HCT116 (cell line): ENCODE results near the gene LIPA. TPM values are rescaled to one million over a fixed set of nuclear protein-coding genes. Genes with fewer than 3 reads are reported as not detected.

ENCODE experiments used
- ATAC-seq: fragments of 200-7000 bp; cut with Tn5 transposase; 2 replicates; pipeline ENCODE4 v1.9.1; 2020; ENCODE audit warnings: mild to moderate bottlenecking, moderate library complexity
- BruUV-seq: library from RNA; stranded (reverse); fragments of 400-500 nt; replicated peaks from 2 replicates; lab custom pipeline; 2021; lab: Mats Ljungman, UMichigan
- CTCF ChIA-PET: fragments of 300-600 bp; sonication (Branson Sonifier 250); formaldehyde crosslinking; loops from one replicate; lab custom pipeline; 2021; ENCODE audit warnings: antibody characterized with exemption; lab: Charles Lee
- POLR2A ChIA-PET: fragments of 300-600, 350-600 bp; sonication (Branson Sonifier 250); formaldehyde crosslinking; loops from one replicate; lab custom pipeline; 2021; ENCODE audit warnings: antibody characterized with exemption; lab: Charles Lee
- RAD21 ChIA-PET, 2 experiments: fragments of 300-600 bp; sonication (Branson Sonifier 250); formaldehyde crosslinking; loops; one replicate each; lab custom pipeline; 2023; ENCODE audit warnings: low total read pairs in 2 of 2; ENCODE audit not compliant: uncharacterized antibody in 2 of 2, unreplicated experiment in 2 of 2, low non-redundant PET in 1 of 2; lab: Charles Lee
- DNase-seq: peaks from one replicate; pipeline ENCODE4 v3.0.0-alpha.2; 2010; ENCODE audit warnings: low read depth, low spot score
- H2AFZ ChIP-seq: fragments of 200-600 bp; shearing (Covaris generic), sonication (generic); 2 replicates; pipeline ENCODE4 v1.6.1; 2017; ENCODE audit warnings: low read depth, mixed run types, mixed read lengths, antibody characterized with exemption, low read length; ENCODE audit not compliant: poor library complexity, severe bottlenecking
- H3K27ac ChIP-seq: 2 replicates; pipeline ENCODE4 v1.5.1; 2012; ENCODE audit warnings: low read depth, low read length
- H3K27me3 ChIP-seq: fragments of 200-600 bp; sonication (generic); 2 replicates; pipeline ENCODE4 v1.6.1; 2016; ENCODE audit warnings: mixed run types, low read length, mixed read lengths; ENCODE audit not compliant: insufficient read depth
- H3K36me3 ChIP-seq, 2 experiments: fragments of 200-500 bp in 1 of 2; fragments of 200-600 bp in 1 of 2; sonication (Bioruptor generic) in 1 of 2; sonication (generic) in 1 of 2; 2 replicates each; pipeline versions ENCODE4 v1.5.1 to v1.6.1; 2014 to 2016; ENCODE audit warnings: low read length in 2 of 2, inconsistent platforms in 1 of 2, mixed read lengths in 1 of 2, mixed run types in 1 of 2; ENCODE audit not compliant: insufficient read depth in 2 of 2, control insufficient read depth in 1 of 2
- H3K4me1 ChIP-seq, 2 experiments: fragments of 200-600 bp in 1 of 2; sonication (generic) in 1 of 2; 2 replicates each; pipeline versions ENCODE4 v1.5.1 to v1.6.1; 2012 to 2017; ENCODE audit warnings: low read length in 2 of 2, inconsistent platforms in 1 of 2, mild to moderate bottlenecking in 1 of 2, mixed read lengths in 1 of 2, mixed run types in 1 of 2, moderate library complexity in 1 of 2; ENCODE audit not compliant: insufficient read depth in 2 of 2, control insufficient read depth in 1 of 2
- H3K4me2 ChIP-seq: fragments of 200-600 bp; sonication (generic); 2 replicates; pipeline ENCODE4 v1.6.1; 2017; ENCODE audit warnings: mixed run types, low read length, mixed read lengths
- H3K4me3 ChIP-seq, 2 experiments: fragments of 200-600 bp in 1 of 2; sonication (generic) in 1 of 2; replicated peaks in 1 of 2; 2 replicates each; pipeline ENCODE4 v1.5.1; 2011 to 2016; ENCODE audit warnings: low read length in 2 of 2, control low read depth in 1 of 2, low read depth in 1 of 2, mild to moderate bottlenecking in 1 of 2, mixed read lengths in 1 of 2, mixed run types in 1 of 2
- H3K79me2 ChIP-seq: fragments of 200-600 bp; sonication (generic); 2 replicates; pipeline ENCODE4 v1.6.1; 2017; ENCODE audit warnings: mild to moderate bottlenecking, mixed run types, low read length, moderate library complexity, mixed read lengths; ENCODE audit not compliant: insufficient read depth
- H3K9ac ChIP-seq: fragments of 200-600 bp; sonication (generic); 2 replicates; pipeline ENCODE4 v1.6.1; 2016; ENCODE audit warnings: low read length, mixed read lengths
- H3K9me2 ChIP-seq: fragments of 200-600 bp; sonication (generic), shearing (Covaris generic); 2 replicates; pipeline ENCODE4 v1.6.1; 2017; ENCODE audit warnings: mixed run types, mild to moderate bottlenecking, moderate library complexity; ENCODE audit not compliant: insufficient read depth
- H3K9me3 ChIP-seq, 2 experiments: fragments of 200-500 bp in 1 of 2; fragments of 200-600 bp in 1 of 2; sonication (Bioruptor generic) in 1 of 2; sonication (generic) in 1 of 2; 2 replicates each; pipeline ENCODE4 v1.6.1; 2014 to 2017; ENCODE audit warnings: low read length in 2 of 2, mixed read lengths in 2 of 2, inconsistent platforms in 1 of 2, low read depth in 1 of 2, mild to moderate bottlenecking in 1 of 2, mixed run types in 1 of 2, moderate library complexity in 1 of 2; ENCODE audit not compliant: control insufficient read depth in 1 of 2, insufficient read depth in 1 of 2
- H4K20me1 ChIP-seq: fragments of 200-600 bp; sonication (generic), shearing (Covaris generic); 2 replicates; pipeline ENCODE4 v1.6.1; 2017; ENCODE audit warnings: mixed run types, mild to moderate bottlenecking, moderate library complexity; ENCODE audit not compliant: insufficient read depth
- ATF3 ChIP-seq: IDR thresholded peaks from 2 replicates; pipeline ENCODE4 v1.6.1; 2012
- CBX3 ChIP-seq: IDR thresholded peaks from 2 replicates; pipeline ENCODE4 v1.6.1; 2012; ENCODE audit warnings: low read depth
- CEBPB ChIP-seq: IDR thresholded peaks from 2 replicates; pipeline ENCODE4 v1.6.1; 2012; ENCODE audit warnings: low read depth
- ELF1 ChIP-seq: IDR thresholded peaks from 2 replicates; pipeline ENCODE4 v1.6.1; 2012; ENCODE audit warnings: low read depth, borderline replicate concordance
- POLR2A ChIP-seq: IDR thresholded peaks from 2 replicates; pipeline ENCODE4 v1.7.0; 2011; ENCODE audit warnings: borderline replicate concordance; ENCODE audit not compliant: insufficient read depth, insufficient read length; ENCODE audit errors: extremely low read depth
- POLR2AphosphoS5 ChIP-seq: IDR thresholded peaks from 2 replicates; pipeline ENCODE4 v1.6.1; 2011; ENCODE audit warnings: mild to moderate bottlenecking, low read depth, low read length, moderate library complexity
- RAD21 ChIP-seq: IDR thresholded peaks from 2 replicates; pipeline ENCODE4 v1.6.1; 2012; ENCODE audit warnings: low read depth, mild to moderate bottlenecking
- SIN3A ChIP-seq: IDR thresholded peaks from 2 replicates; pipeline ENCODE4 v1.6.1; 2012; ENCODE audit warnings: low read depth
- YY1 ChIP-seq: IDR thresholded peaks from 2 replicates; pipeline ENCODE4 v1.6.1; 2011; ENCODE audit warnings: low read length, low read depth, moderate library complexity, mild to moderate bottlenecking; ENCODE audit not compliant: insufficient replicate concordance; ENCODE audit errors: extremely low read depth
- ZBTB33 ChIP-seq: IDR thresholded peaks from 2 replicates; pipeline ENCODE4 v1.6.1; 2011; ENCODE audit warnings: mild to moderate bottlenecking, low read length, moderate library complexity; ENCODE audit not compliant: insufficient replicate concordance; ENCODE audit errors: extremely low read depth
- ZNF274 ChIP-seq: fragments of 200-500 bp; sonication (Bioruptor generic); IDR thresholded peaks from 2 replicates; pipeline ENCODE4 v1.6.1; 2014; ENCODE audit warnings: mild to moderate bottlenecking, low read depth, low read length, inconsistent platforms
- intact Hi-C: fragments of 100-400 bp; cut with micrococcal nuclease; formaldehyde crosslinking; loops from 2 replicates; pipeline ENCODE4 v1.10.0; 2022
- total RNA-seq: library from RNA; stranded (reverse); gene quantifications from one replicate; pipeline ENCODE4 v1.2.1, GENCODE V29; 2021; ENCODE audit not compliant: unreplicated experiment

LIPA gene
- total RNA-seq, 1 experiment from 2014 or later = 27.1 TPM

GRCh38 chr10:89296220-89296648 is 44.7 kb upstream of the LIPA start:
- no peaks in the 10 kb centered on the region for H3K9me3 ChIP-seq
- H4K20me1 ChIP-seq = no peaks in the 10 kb centered on the region
- BruUV-seq = no TSS peak
- TF ChIP-seq ATF3 (no peak), CBX3 (no peak), YY1 (no peak), POLR2AphosphoS5 (no peak), SIN3A (no peak), ZBTB33 (no peak), POLR2A (no peak), ZNF274 (no peak), CEBPB (no peak), ELF1 (no peak), RAD21 (no peak)
- RAD21 ChIA-PET = no interaction called here
- no peak overlapping the region for H3K4me2 ChIP-seq
- H3K79me2 ChIP-seq = no peaks in the 10 kb centered on the region
- H3K9ac ChIP-seq = no peak overlapping the region
- no peaks in the 10 kb centered on the region for H3K36me3 ChIP-seq
- POLR2A ChIA-PET = no interaction called here
- H2AFZ ChIP-seq = no peak overlapping the region
- no peak overlapping the region for H3K27ac ChIP-seq
- DNase-seq = no peak
- peaks cover 0 to 4% of the 10 kb centered on the region in 2 experiments; a peak in 1 of 4 replicates for H3K4me1 ChIP-seq
- intact Hi-C loops = no loop called here
- no peak overlapping the region for H3K4me3 ChIP-seq
- CTCF ChIA-PET = no interaction called here
- H3K9me2 ChIP-seq = no peaks in the 10 kb centered on the region
- H3K27me3 ChIP-seq = no peaks in the 10 kb centered on the region
- ATAC-seq = no peak
